GM21717 (cell line): Measurements from ENCODE around the gene ST7L.
A peak's percentile ranks its signal among the peaks of the same experiment; 100 is the strongest.

Experiments
- ATAC-seq: cut with Tn5 transposase; IDR thresholded peaks from one replicate; pipeline ENCODE4 v1.9.1; 2021; ENCODE audit warnings: mild to moderate bottlenecking, moderate library complexity; ENCODE audit not compliant: unreplicated experiment

Gene ST7L

DNA sequence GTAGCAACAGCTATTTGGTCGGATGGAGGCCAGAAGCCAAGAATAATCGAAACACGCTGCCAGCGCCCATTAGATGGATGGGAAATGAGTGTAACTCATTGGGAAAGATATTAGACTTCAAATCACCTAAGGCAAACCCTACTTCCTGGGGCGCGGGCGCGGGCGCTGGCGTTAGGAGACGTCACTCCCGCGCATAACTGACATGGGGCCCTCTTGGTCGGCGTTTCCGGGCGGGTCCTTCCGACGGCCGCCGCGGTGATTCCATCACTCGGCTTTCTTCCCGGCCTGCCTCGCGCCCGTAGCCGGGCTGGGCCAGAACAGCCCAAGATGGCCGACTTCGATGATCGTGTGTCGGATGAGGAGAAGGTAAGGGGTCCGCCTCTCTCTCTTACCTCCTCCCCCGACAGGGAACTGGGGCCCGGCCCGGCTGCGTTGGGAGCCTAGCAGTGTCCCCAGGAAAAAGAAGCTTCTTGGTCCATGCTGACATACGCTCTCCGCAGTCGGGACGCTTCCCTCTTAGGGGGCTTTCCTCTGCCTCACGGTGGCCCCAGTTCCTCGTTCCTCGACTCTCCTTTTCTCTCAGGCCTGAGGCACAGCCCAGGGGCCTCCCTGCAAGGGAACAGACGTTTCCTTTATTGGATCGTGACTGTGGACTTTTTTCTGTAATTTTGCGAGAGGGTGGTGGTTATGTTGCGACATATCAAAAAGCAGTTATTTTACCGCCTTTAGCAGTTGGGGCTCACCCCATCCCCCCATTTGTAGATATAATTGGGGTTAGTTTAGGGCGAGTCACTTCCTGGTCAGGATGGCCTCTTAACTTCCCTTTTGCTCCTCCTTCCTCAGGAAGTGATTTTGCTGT is 806 bp upstream of the ST7L start, which contains the start of gene CAPZA1:
Gene CAPZA1, plus strand, starts transcription at position 315 of the 859 bp plus-strand sequence. Its CDS starts 13 bp downstream, at position 328.
- peak; percentile 76 for ATAC-seq

DNA sequence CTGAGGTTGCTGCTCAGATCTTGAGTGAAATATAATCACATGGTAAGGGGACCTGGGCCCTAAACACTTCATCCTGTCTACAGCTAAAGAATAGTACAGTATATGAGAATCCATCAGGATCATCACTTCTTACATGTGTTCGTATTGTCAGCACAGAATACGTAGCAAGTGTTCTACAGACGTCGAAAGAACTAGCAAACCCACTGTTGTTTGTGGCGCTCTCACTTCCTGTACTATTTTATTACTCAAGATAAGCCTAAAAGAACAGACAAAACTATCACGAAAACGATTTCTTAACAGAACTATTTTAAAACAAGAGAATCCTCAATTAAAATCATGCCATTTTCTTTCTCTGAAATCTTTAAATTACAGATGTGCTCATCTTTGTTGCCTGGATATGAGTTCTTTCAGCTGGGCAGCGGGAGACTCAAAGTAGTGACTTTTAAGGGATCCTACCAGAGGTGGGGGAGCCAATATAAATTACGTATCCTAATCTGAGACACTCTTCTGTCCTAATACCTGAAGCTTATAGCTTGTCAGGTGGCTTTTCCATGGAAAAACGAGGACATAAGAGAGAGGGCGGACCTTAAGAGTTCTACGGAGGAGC is 724 bp downstream of the ST7L start:
- ATAC-seq, result no peak

DNA sequence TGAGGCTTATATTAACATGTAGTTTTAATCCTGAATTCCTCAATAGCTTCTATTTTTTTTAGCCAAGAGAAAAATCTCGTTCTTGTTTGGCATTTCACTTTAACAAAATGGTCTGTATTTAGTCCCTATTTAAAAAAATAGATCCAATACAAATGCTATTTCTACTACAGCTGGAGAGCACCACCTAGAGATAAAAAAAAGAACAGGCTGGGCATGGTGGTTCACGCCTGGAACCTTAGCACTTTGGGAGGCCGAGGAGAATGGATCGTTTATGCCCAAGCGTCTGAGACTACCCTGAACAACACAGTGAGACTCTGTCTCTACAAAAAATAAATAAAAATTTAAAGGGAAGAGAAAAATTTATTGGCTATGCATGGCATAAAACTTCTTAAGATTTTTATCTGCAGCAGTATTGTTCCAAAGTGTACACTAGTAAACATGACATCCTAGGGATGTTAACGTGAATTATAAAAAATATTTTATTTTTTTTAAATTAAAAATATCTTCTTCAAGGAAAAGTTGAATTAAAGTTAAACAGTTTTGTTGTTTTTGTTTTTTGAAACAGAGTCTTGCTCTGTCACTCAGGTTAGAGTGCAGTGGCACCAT is 4.4 kb downstream of the ST7L start:
- ATAC-seq, result no peak

DNA sequence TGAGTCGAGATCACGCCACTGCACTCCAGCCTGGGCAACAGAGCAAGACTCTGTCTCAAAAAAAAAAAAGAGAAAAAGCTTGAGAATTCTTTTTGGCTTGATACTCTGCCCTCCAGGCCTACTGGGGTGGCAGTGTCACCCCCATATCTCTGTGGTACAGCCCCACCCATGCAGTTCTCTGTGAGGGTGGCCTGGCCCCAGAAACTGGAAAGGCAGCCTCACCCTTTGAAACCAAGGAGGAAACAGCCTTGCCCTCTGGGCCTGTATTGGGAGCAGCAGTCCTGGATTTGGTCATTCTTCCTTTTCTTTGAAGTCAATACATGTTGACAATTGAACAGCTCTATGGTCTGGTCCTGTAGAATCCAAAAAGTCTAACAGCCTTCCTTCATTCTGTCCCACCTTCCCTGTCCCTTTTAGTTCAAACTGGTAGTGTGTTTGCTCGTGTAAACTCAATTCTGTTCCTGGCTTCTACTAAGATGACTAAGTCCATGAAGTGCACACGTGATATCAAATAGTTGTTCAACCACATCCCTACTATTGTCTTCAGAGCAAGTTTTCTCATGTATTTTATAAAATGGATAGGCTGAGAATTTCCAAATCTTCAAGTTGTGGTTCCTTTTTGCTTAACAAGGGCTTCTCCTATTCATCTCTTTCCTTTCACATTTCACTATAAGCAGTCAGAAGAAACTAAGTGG is 13.2 kb downstream of the ST7L start:
- ATAC-seq, result no peak

DNA sequence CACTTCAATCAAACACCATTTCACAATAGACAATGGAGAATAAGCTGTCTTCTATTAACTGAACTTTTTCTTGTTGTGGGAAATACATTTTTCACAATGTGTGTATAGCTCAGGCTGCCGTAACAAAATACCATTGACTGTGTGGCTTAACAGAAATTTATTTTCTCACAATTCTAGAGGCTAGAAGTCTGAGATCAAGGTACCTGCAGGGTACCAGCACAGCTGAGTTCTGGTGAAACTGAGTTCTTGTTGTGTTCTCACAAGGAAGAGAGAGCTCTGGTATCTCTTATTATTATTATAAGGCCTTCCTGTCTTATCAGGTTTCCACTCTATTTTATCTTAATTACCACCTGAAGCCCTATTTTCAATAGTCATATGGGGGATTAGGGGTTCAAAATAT is 15.4 kb downstream of the ST7L start:
- ATAC-seq, result no peak

GRCh38 chr1:112603012-112603411 is 15.9 kb downstream of the ST7L start:
- ATAC-seq, result no peak

DNA sequence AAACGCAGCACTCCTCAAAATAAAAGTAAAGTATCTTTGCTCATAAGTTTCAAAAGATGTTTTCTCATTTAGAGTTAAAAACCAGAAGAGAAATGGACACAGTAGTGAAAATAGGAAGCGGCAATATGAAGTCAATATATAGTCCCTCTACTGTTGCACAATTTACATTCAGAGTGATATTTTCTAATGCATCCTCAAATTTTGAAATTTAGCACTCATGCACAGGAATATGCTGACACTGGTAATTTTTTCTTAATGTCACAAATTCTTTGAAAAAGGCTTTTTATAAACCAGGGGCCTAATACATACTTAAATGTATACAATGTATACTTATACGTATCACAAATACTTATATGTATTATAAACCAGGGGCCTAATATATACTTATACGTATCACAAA is 19.5 kb downstream of the ST7L start:
- no peak for ATAC-seq

DNA sequence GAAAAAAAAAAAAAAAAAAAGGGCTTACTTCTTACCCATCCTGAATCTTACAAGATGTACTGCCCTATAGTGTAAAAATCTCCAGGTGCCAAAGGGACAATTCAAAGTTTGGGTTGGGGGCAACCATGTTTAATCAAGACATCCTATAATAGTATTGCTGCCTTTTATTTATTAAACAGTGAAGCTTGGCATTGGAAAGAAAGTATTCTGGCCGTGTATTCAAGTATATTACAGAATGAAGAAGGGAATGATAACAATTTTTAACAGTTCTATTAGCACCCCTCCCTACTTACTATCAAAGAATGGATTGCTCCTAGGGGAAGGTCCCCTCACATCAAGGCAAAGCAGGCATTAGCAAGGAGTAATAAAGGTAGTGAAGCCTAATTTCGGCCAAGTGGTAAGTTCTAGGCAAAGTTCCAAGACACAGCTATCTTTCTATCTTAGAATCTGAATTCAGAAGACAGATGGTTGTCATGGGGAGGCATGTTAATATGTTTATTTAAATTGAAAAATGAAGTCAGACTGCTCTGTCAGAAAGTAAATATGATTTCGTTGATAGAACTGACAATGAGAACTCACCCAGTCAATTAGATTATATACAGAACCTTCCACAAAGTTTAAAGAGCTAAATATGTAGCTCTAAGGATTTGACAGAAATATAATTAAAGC is 24.6 kb downstream of the ST7L start:
- no peak for ATAC-seq

DNA sequence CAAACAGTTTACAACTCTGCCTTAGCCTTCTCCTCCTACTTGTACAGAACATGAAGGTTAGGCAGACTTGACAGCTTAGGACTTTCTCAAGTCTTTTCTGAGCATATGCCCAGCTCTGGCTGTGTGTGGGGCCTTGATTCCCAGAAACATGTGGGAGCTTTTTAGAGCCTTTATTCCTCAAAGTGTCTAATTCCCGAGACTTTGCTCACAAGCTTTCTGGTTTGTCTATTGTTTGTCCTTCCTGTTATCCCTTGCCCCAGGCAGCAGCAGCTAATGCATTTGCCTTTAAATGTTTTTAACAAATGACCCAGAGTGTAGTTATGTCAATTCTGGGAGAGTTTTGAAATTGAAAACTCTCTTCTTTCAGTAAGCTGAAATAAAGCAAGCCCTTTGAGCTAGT is 29.2 kb downstream of the ST7L start:
- no peak for ATAC-seq

- ATAC-seq, result no peak
Measured at GRCh38 chr1:112583366-112583765, 35.6 kb downstream of the ST7L start.

DNA sequence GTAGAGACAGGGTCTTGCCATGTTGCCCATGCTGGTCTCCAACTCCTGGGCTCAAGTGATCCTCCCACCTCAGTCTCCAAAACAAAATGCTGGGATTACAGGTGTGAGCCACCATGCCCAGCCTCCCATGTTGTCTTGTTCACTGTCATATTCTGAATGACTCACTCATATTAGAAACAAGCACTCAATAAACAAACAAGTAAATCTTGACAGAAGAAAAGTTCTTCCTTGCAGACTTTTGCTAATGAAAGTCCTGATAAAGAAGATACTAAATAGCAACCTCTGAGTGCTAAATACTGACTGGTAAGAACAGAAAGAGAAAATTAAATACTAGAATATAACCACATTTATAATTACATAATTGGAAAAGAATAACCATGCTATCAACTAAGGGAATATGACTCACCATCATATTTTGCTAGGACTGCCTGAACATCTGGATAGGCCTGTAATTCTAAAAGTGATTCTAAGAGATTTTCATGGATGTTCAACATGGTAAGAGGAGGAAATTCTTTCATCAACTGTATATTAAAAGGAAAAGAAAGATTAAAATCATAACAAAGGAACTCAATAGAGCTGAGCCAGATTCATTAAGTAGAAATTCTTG is 37.3 kb downstream of the ST7L start:
- ATAC-seq, result no peak

- ATAC-seq, result no peak
Measured at GRCh38 chr1:112579801-112580510, 39.0 kb downstream of the ST7L start.

DNA sequence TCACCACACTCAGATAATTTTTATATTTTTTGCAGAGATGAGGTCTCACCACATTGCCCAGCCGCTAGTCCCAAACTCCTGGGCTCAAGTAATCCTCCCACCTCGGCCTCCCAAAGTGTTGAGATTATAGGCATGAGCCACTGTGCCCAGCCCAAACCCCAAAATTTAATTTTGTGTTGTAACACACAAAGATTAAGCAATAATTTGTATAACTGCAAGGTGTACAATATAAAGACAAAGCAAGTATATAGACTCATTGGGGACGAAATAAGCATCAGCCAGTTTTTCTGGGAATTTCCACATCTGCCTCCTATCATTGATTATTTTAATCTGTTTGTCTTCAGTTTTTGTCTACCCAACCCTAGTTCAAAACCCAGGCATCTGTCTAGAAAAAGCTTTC is 42.7 kb downstream of the ST7L start:
- no peak for ATAC-seq

GRCh38 chr1:112575154-112575804 is 43.7 kb downstream of the ST7L start:
- no peak for ATAC-seq

GRCh38 chr1:112565800-112566199 is 53.1 kb downstream of the ST7L start:
- no peak for ATAC-seq

- ATAC-seq, result no peak
Measured at GRCh38 chr1:112564081-112564480, 54.9 kb downstream of the ST7L start.

- ATAC-seq, result no peak
Measured at GRCh38 chr1:112563341-112563740, 55.6 kb downstream of the ST7L start.

DNA sequence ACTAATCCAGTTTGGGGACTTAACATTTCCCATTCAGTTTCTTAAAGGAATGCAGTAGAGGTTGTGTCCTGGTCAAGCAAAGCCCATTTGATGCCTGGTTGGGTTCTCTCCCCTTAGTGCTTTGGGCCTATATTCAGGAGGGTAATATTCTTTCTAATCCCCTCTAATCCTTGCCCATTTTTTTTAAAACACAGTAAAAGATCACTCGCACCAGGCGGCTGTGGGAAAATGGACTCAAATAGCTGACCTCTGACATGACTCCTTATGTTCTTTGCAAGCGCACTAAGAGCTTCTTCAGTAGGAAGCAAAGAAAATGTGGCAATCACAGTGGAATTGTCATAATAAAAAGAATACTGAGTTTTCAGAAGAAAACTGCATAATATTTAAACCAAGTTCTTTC is 60.3 kb downstream of the ST7L start:
- no peak for ATAC-seq

DNA sequence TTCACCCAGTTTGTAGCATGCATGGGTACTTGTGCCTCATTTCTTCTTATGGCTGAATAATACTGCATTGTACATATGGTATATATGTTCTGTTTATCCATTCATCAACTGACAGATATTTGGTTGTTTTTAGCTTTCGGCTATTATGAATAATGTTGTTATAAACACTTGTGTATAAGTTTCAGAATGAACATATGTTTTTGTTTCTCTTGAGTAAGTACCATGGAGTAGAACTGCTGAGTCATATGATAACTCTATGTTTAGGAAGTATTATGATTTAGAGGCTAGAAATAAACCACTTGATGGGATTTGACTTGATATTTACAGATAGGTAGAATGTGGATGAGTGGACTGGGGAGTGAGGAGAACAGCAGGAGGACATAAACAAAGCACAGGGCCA is 61.6 kb downstream of the ST7L start:
- ATAC-seq, result no peak
